H1 (cell line): ENCODE results near the gene ZFTA. TPM values are rescaled to one million over a fixed set of nuclear protein-coding genes. Genes with fewer than 3 reads are reported as not detected.

Experiments used
- CTCF ChIA-PET: fragments of 300-600 bp; sonication (Branson Sonifier 250); formaldehyde crosslinking; loops from one replicate; lab custom pipeline; 2021; ENCODE audit not compliant: partially characterized antibody; lab: Charles Lee
- POLR2A ChIA-PET: fragments of 300-600 bp; sonication (Branson Sonifier 250); formaldehyde crosslinking; loops from one replicate; lab custom pipeline; 2021; ENCODE audit warnings: inconsistent platforms; ENCODE audit not compliant: partially characterized antibody; lab: Charles Lee
- DNase-seq, 2 experiments: peaks; one replicate each; pipeline versions ENCODE4 v3.0.0 to v3.0.0-alpha.2; 2010 to 2022; ENCODE audit warnings: low spot score in 2 of 2, low read depth in 1 of 2, mixed read lengths in 1 of 2
- FAIRE-seq: peaks from 2 replicates; lab custom pipeline; 2011; peaks lifted over from hg19 to GRCh38; lab: Jason Lieb, UNC
- H2AFZ ChIP-seq: 2 replicates; pipeline ENCODE4 v1.8.1; 2012; ENCODE audit warnings: low read length, inconsistent platforms
- H2AK5ac ChIP-seq: 2 replicates; pipeline ENCODE4 v1.6.1; 2013; ENCODE audit warnings: low read depth, low read length
- H2BK120ac ChIP-seq: replicated peaks from 2 replicates; pipeline ENCODE3; 2013; ENCODE audit warnings: low read depth, low read length, inconsistent platforms
- H2BK12ac ChIP-seq: 2 replicates; pipeline ENCODE4 v1.6.1; 2013; ENCODE audit warnings: low read depth, low read length
- H2BK15ac ChIP-seq: 2 replicates; pipeline ENCODE4 v1.6.1; 2013; ENCODE audit warnings: low read length
- H2BK20ac ChIP-seq: 2 replicates; pipeline ENCODE4 v1.6.1; 2013; ENCODE audit warnings: low read length
- H2BK5ac ChIP-seq: 2 replicates; pipeline ENCODE4 v1.6.1; 2013; ENCODE audit warnings: low read depth, low read length
- H3K14ac ChIP-seq: 2 replicates; pipeline ENCODE4 v1.6.1; 2013; ENCODE audit warnings: inconsistent platforms; ENCODE audit not compliant: insufficient read length
- H3K18ac ChIP-seq: 2 replicates; pipeline ENCODE4 v1.6.1; 2013; ENCODE audit warnings: low read length; ENCODE audit errors: extremely low read depth
- H3K23ac ChIP-seq: 2 replicates; pipeline ENCODE4 v1.6.1; 2013; ENCODE audit warnings: inconsistent platforms; ENCODE audit not compliant: insufficient read length
- H3K23me2 ChIP-seq: 2 replicates; pipeline ENCODE4 v1.6.1; 2013; ENCODE audit warnings: low read depth, low read length
- H3K27ac ChIP-seq: 2 replicates; pipeline ENCODE4 v1.6.1; 2011; ENCODE audit warnings: low read depth, low read length, inconsistent platforms
- H3K27me3 ChIP-seq, 4 experiments: replicated peaks in 1 of 4; 1 replicate in 1 of 4; 2 replicates in 3 of 4; pipeline versions ENCODE4 v1.6.1 to v1.8.1; 2011 to 2013; ENCODE audit warnings: low read length in 3 of 4, mild to moderate bottlenecking in 3 of 4, inconsistent platforms in 2 of 4, mixed read lengths in 2 of 4, moderate library complexity in 1 of 4; ENCODE audit not compliant: control insufficient read depth in 3 of 4, insufficient read depth in 3 of 4; ENCODE audit errors: extremely low read depth in 1 of 4
- H3K36me3 ChIP-seq, 4 experiments: 2 replicates each; pipeline versions ENCODE4 v1.6.1 to v1.8.1; 2011 to 2013; ENCODE audit warnings: mild to moderate bottlenecking in 4 of 4, low read length in 3 of 4, moderate library complexity in 2 of 4, control low read depth in 1 of 4, inconsistent platforms in 1 of 4; ENCODE audit not compliant: insufficient read depth in 4 of 4, control insufficient read depth in 2 of 4
- H3K4ac ChIP-seq: replicated peaks from 2 replicates; pipeline ENCODE3; 2013; ENCODE audit warnings: low read length, low read depth, mixed read lengths, inconsistent platforms; ENCODE audit not compliant: insufficient read length
- H3K4me1 ChIP-seq, 4 experiments: replicated peaks in 1 of 4; 1 replicate in 1 of 4; 2 replicates in 3 of 4; pipeline versions ENCODE4 v1.6.1 to v1.8.1; 2011 to 2013; ENCODE audit warnings: low read length in 3 of 4, inconsistent platforms in 2 of 4, mixed read lengths in 1 of 4; ENCODE audit not compliant: insufficient read depth in 4 of 4, control insufficient read depth in 3 of 4
- H3K4me2 ChIP-seq, 2 experiments: 2 replicates each; pipeline versions ENCODE4 v1.6.1 to v1.8.1; 2011 to 2013; ENCODE audit warnings: low read depth in 2 of 2, low read length in 2 of 2, control low read depth in 1 of 2, inconsistent platforms in 1 of 2, mild to moderate bottlenecking in 1 of 2; ENCODE audit not compliant: insufficient read depth in 1 of 2
- H3K4me3 ChIP-seq, 4 experiments: fragments of 200-600, 300-600 bp in 1 of 4; sonication (generic), shearing (Covaris generic), sonication (Bioruptor Twin) in 1 of 4; 2 replicates each; pipeline versions ENCODE4 v1.5.1 to v1.8.1; 2011 to 2016; ENCODE audit warnings: low read length in 4 of 4, low read depth in 3 of 4, control low read depth in 2 of 4, inconsistent platforms in 2 of 4, mild to moderate bottlenecking in 2 of 4, mixed read lengths in 1 of 4, moderate library complexity in 1 of 4; ENCODE audit not compliant: insufficient read depth in 2 of 4; ENCODE audit errors: extremely low read depth in 1 of 4
- H3K56ac ChIP-seq: replicated peaks from 2 replicates; pipeline ENCODE3; 2013; ENCODE audit warnings: low read depth, mild to moderate bottlenecking, mixed read lengths, low read length, inconsistent platforms; ENCODE audit not compliant: insufficient read length
- H3K79me1 ChIP-seq: 2 replicates; pipeline ENCODE4 v1.6.1; 2013; ENCODE audit warnings: low read depth, low read length, control low read depth
- H3K79me2 ChIP-seq, 2 experiments: 2 replicates each; pipeline versions ENCODE4 v1.6.1 to v1.8.1; 2012 to 2013; ENCODE audit warnings: low read length in 2 of 2, mild to moderate bottlenecking in 2 of 2, inconsistent platforms in 1 of 2; ENCODE audit not compliant: insufficient read depth in 2 of 2, control insufficient read depth in 1 of 2
- H3K9ac ChIP-seq, 4 experiments: replicated peaks in 1 of 4; 1 replicate in 1 of 4; 2 replicates in 3 of 4; pipeline versions ENCODE4 v1.6.1 to v1.8.1; 2011 to 2013; ENCODE audit warnings: low read depth in 3 of 4, low read length in 3 of 4, control low read depth in 2 of 4, mild to moderate bottlenecking in 2 of 4, moderate library complexity in 2 of 4, inconsistent platforms in 1 of 4; ENCODE audit errors: extremely low read depth in 1 of 4
- H3K9me3 ChIP-seq, 2 experiments: 2 replicates each; pipeline versions ENCODE4 v1.6.1 to v1.8.1; 2012 to 2013; ENCODE audit warnings: mild to moderate bottlenecking in 2 of 2, moderate library complexity in 2 of 2, control low read depth in 1 of 2, inconsistent platforms in 1 of 2, low read depth in 1 of 2, low read length in 1 of 2, mixed read lengths in 1 of 2; ENCODE audit not compliant: insufficient read depth in 2 of 2
- H4K20me1 ChIP-seq, 2 experiments: replicated peaks in 1 of 2; 2 replicates each; pipeline versions ENCODE3 to v1.8.1; 2011 to 2013; ENCODE audit warnings: inconsistent platforms in 2 of 2, low read length in 2 of 2, mild to moderate bottlenecking in 1 of 2; ENCODE audit not compliant: insufficient read depth in 2 of 2, control insufficient read depth in 1 of 2
- H4K5ac ChIP-seq: 2 replicates; pipeline ENCODE4 v1.6.1; 2013; ENCODE audit warnings: low read length, low read depth, mixed read lengths, inconsistent platforms; ENCODE audit not compliant: insufficient read length
- H4K8ac ChIP-seq: 2 replicates; pipeline ENCODE4 v1.8.0; 2013; ENCODE audit warnings: mild to moderate bottlenecking, moderate library complexity, low read length, inconsistent platforms; ENCODE audit not compliant: insufficient read depth; ENCODE audit errors: extremely low read depth
- H4K91ac ChIP-seq: replicated peaks from 2 replicates; pipeline ENCODE3; 2013; ENCODE audit warnings: low read length, mixed read lengths, inconsistent platforms; ENCODE audit not compliant: insufficient read length
- BRCA1 ChIP-seq: IDR thresholded peaks from 2 replicates; pipeline ENCODE4 v1.6.1; 2012; ENCODE audit warnings: low read depth, low read length, improper control_type of control experiment
- CTBP2 ChIP-seq: IDR thresholded peaks from 2 replicates; pipeline ENCODE4 v1.7.0; 2011; ENCODE audit warnings: borderline replicate concordance, mild to moderate bottlenecking, moderate library complexity, mixed read lengths, low read length; ENCODE audit not compliant: insufficient read depth, insufficient read length
- JUND ChIP-seq: IDR thresholded peaks from 2 replicates; pipeline ENCODE4 v1.6.1; 2011; ENCODE audit warnings: mild to moderate bottlenecking, improper control_type of control experiment, low read length
- MAFK ChIP-seq: IDR thresholded peaks from 2 replicates; pipeline ENCODE4 v1.6.1; 2012; ENCODE audit warnings: low read depth, mild to moderate bottlenecking, improper control_type of control experiment, low read length
- MAX ChIP-seq: IDR thresholded peaks from 2 replicates; pipeline ENCODE4 v1.6.1; 2012; ENCODE audit warnings: inconsistent platforms
- SIN3A ChIP-seq, 2 experiments: IDR thresholded peaks in 1 of 2; conservative IDR thresholded peaks in 1 of 2; 2 replicates each; pipeline ENCODE4 v1.6.1; 2011 to 2012; ENCODE audit warnings: low read length in 2 of 2, improper control_type of control experiment in 1 of 2, low read depth in 1 of 2, mild to moderate bottlenecking in 1 of 2
- SP4 ChIP-seq: IDR thresholded peaks from 2 replicates; pipeline ENCODE4 v1.6.1; 2012; ENCODE audit warnings: low read length, inconsistent platforms
- SUZ12 ChIP-seq: fragments of 200-600 bp; sonication (generic); IDR thresholded peaks from 2 replicates; pipeline ENCODE4 v1.6.1; 2012; ENCODE audit warnings: mild to moderate bottlenecking, inconsistent platforms, low read length, moderate library complexity, mixed read lengths
- TAF7 ChIP-seq: optimal IDR thresholded peaks from 2 replicates; pipeline ENCODE3; 2011; ENCODE audit warnings: low read depth, mild to moderate bottlenecking, inconsistent platforms, low read length, moderate library complexity, borderline replicate concordance
- WGBS, 2 experiments: shearing (Covaris generic) in 1 of 2; methylation state at CpG; one replicate each; pipeline versions ENCODE4 v1.1.6 to v1.1.7; 2013 to 2015; ENCODE audit warnings: low lambda C conversion rate in 2 of 2, mixed read lengths in 2 of 2, inconsistent platforms in 1 of 2, low coverage in 1 of 2, missing lambda C conversion rate in 1 of 2; ENCODE audit not compliant: insufficient replicate concordance in 2 of 2, insufficient coverage in 1 of 2, insufficient read length in 1 of 2; ENCODE audit errors: extremely low coverage in 1 of 2, missing lambda C conversion rate in 1 of 2; 5-methylcytosine and 5-hydroxymethylcytosine counted together
- polyA plus RNA-seq, 7 experiments: library from polyadenylated mRNA; depleted of rRNA in 3 of 7; stranded (reverse) in 5 of 7; unstranded in 2 of 7; fragments of >200 nt in 5 of 7; fragments of 200-250 nt in 2 of 7; gene quantifications; 1 replicate in 5 of 7; 2 replicates in 1 of 7; 4 replicates in 1 of 7; pipeline versions ENCODE4 v1.2.1 to v1.2.3, GENCODE V29; 2011 to 2013; ENCODE audit warnings: missing spikeins in 2 of 7, mixed read lengths in 2 of 7
- total RNA-seq: library from RNA; stranded (reverse); fragmentation: NEBNext Ultra II Directional; extraction: Animal tissue kit (Norgen Biotek cat#: 25700); gene quantifications from 2 replicates; pipeline ENCODE4 v1.2.1, GENCODE V29; 2021

The ZFTA gene
- total and polyA plus RNA-seq, 2 of the 8 experiments (the other 6 are each of a cell fraction or from before 2014, with no cell fraction given) = 9.5 to 34.0 TPM

- 12% methylated on average over 35 of the region's 35 CpGs; no CpG with 5 or more reads in 1 of the 2 experiments for WGBS, 2 experiments
- CTCF ChIA-PET = interaction anchor here (0.7 to 1.4 kb wide), 6 partner anchors 41 to 219 kb away, joined by 3 to 5 read pairs (median 3); no protein-coding TSS in a partner anchor
- TF ChIP-seq SIN3A (conservative IDR thresholded peaks at IDR 0.05 in 1 of 2, IDR thresholded peaks at IDR 0.05 in 1 of 2; ENCODE audit: low read depth in 1 of 2, low read length in 2 of 2) (no peak), TAF7 (no peak), CTBP2 (no peak), SP4 (no peak), SUZ12 (0 out of 2 replicates have a peak, but pooled peaks have one; percentile 27), BRCA1 (no peak), MAFK (no peak), JUND (no peak), MAX (peak; percentile 51; the same call in 1 of the 2 replicates)
Observed at GRCh38 chr11:63769714-63770455, 1.3 kb upstream of the ZFTA start.

More at GRCh38 chr11:63769714-63770455, 1.3 kb upstream of the ZFTA start:
- peaks cover 0 to 7% (median 0%) of the 10 kb centered on the region in 4 experiments; a peak in 2 of 8 replicates for H3K36me3 ChIP-seq
- peaks cover 0 to 16% (median 13%) of the 10 kb centered on the region in 4 experiments; a peak in 6 of 7 replicates for H3K27me3 ChIP-seq
- H3K4me1 ChIP-seq = peaks cover 5 to 27% (median 20%) of the 10 kb centered on the region in 4 experiments
- H3K4me3 ChIP-seq = peak overlapping the region; percentile 50 to 82 (median 55)
- H2BK20ac ChIP-seq = no peak overlapping the region
- H3K9me3 ChIP-seq = no peaks in the 10 kb centered on the region
- peak overlapping the region in 3 of 4 experiments; percentile 23 to 93 (median 52); a peak in 4 of 7 replicates for H3K9ac ChIP-seq
- no peak overlapping the region for H2BK120ac ChIP-seq
- peak overlapping the region; percentile 66; the same call in 1 of the 2 replicates for H4K8ac ChIP-seq
- H3K23ac ChIP-seq = no peak overlapping the region
- H3K14ac ChIP-seq = no peak overlapping the region
- POLR2A ChIA-PET = interaction anchor here (0.5 to 6.8 kb wide), 8 partner anchors 8 to 148 kb away, joined by 3 to 73 read pairs (median 6); partner anchors contain the start of gene RCOR2
- no peak overlapping the region for H3K27ac ChIP-seq
- no peak for FAIRE-seq
- H2BK15ac ChIP-seq = no peak overlapping the region
- H3K56ac ChIP-seq = no peak overlapping the region
- H4K20me1 ChIP-seq = peaks cover 12 to 13% of the 10 kb centered on the region in 2 experiments
- peak overlapping the region; percentile 93 to 99 for H3K4me2 ChIP-seq
- H3K79me2 ChIP-seq = peaks cover 0 to 21% of the 10 kb centered on the region in 2 experiments; a peak in 2 of 4 replicates
- no peak overlapping the region for H4K91ac ChIP-seq
- no peak overlapping the region for H3K4ac ChIP-seq
- H3K23me2 ChIP-seq = peaks cover 11% of the 10 kb centered on the region
- DNase-seq = peak in 1 of 2 experiments; percentile 67
- H2AK5ac ChIP-seq = no peak overlapping the region
- H3K79me1 ChIP-seq = peaks cover 9% of the 10 kb centered on the region
- peak overlapping the region; percentile 12; the same call in 1 of the 2 replicates for H2BK12ac ChIP-seq
- peak overlapping the region; percentile 28 for H4K5ac ChIP-seq
- 0 out of 2 replicates have a peak overlapping the region, but pooled peaks have one; percentile 0 for H3K18ac ChIP-seq
- no peak overlapping the region for H2AFZ ChIP-seq
- no peak overlapping the region for H2BK5ac ChIP-seq
